Osteoblast (primary cell): Measurements from ENCODE around the gene ILK. TPM values are rescaled to one million over a fixed set of nuclear protein-coding genes. Genes with fewer than 3 reads are reported as not detected.

Experiments
- DNase-seq: peaks from one replicate; pipeline ENCODE4 v3.0.0; 2011; ENCODE audit warnings: low spot score, mixed read lengths; ENCODE audit not compliant: insufficient read length; ENCODE audit errors: missing footprints
- H2AFZ ChIP-seq: 2 replicates; pipeline ENCODE4 v1.6.0; 2011; ENCODE audit warnings: mild to moderate bottlenecking, low read length
- H3K27ac ChIP-seq: 2 replicates; pipeline ENCODE4 v1.5.1; 2011; ENCODE audit warnings: mild to moderate bottlenecking, low read depth, low read length, moderate library complexity
- H3K27me3 ChIP-seq: 2 replicates; pipeline ENCODE4 v1.6.0; 2012; ENCODE audit warnings: mild to moderate bottlenecking, control low read depth, inconsistent platforms, low read length, moderate library complexity; ENCODE audit not compliant: insufficient read depth
- H3K36me3 ChIP-seq: 2 replicates; pipeline ENCODE4 v1.5.1; 2011; ENCODE audit warnings: mild to moderate bottlenecking, low read length, control low read depth, moderate library complexity; ENCODE audit not compliant: insufficient read depth
- H3K4me1 ChIP-seq: 2 replicates; pipeline ENCODE4 v1.5.1; 2011; ENCODE audit warnings: mild to moderate bottlenecking, low read length, control low read depth, moderate library complexity; ENCODE audit not compliant: insufficient read depth
- H3K4me2 ChIP-seq: 2 replicates; pipeline ENCODE4 v1.6.0; 2011; ENCODE audit warnings: mild to moderate bottlenecking, low read length; ENCODE audit not compliant: insufficient read depth
- H3K4me3 ChIP-seq: fragments of 200-600 bp; sonication (generic); 3 replicates; pipeline ENCODE4 v1.5.1; 2012; ENCODE audit warnings: mild to moderate bottlenecking, low read length, inconsistent platforms; ENCODE audit not compliant: insufficient read depth
- H3K79me2 ChIP-seq: 2 replicates; pipeline ENCODE4 v1.6.0; 2012; ENCODE audit warnings: mild to moderate bottlenecking, low read length, control low read depth, inconsistent platforms; ENCODE audit not compliant: insufficient read depth
- H3K9me3 ChIP-seq: 2 replicates; pipeline ENCODE4 v1.5.1; 2011; ENCODE audit warnings: low read depth, low read length, control low read depth
- H4K20me1 ChIP-seq: 2 replicates; pipeline ENCODE4 v1.6.0; 2012; ENCODE audit warnings: mild to moderate bottlenecking, low read length, control low read depth; ENCODE audit not compliant: insufficient read depth
- total RNA-seq: library from RNA; depleted of rRNA; stranded (reverse); fragments of >200 nt; gene quantifications from 2 replicates; pipeline ENCODE4 v1.2.3, GENCODE V29; 2012
- TF ChIP-seq, protein P1 (sequence below): IDR thresholded peaks from 2 replicates; pipeline ENCODE4 v1.5.1; 2011; ENCODE audit warnings: mild to moderate bottlenecking, low read depth, low read length, moderate library complexity; ENCODE audit errors: extremely low read depth

ILK gene
- total RNA-seq, 1 donor: 176 TPM

DNA sequence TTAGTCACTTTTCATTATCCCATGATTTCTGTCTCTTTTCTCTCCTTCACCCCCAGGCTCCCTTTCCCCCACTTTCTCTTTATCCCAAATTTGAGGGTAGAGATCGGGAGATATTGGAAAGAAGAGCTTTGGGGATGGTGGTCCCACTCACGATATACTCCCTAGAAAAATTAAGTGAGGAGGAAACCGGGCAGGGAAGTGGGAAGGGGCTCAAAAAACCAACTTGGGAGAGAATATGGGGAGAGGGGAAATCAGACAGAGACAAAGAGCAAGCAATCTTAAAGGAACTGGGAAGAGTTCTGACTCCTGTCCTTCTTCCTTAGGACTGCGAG is 53.0 kb downstream of the ILK start:
- Histone ChIP-seq H3K79me2 (no peaks in the 10 kb centered on the region), H2AFZ (no peak overlapping the region), H3K36me3 (no peaks in the 10 kb centered on the region), H4K20me1 (no peaks in the 10 kb centered on the region), H3K27ac (no peak overlapping the region), H3K4me2 (no peak overlapping the region), H3K27me3 (peaks cover 72% of the 10 kb centered on the region), H3K4me3 (no peak overlapping the region), H3K4me1 (peaks cover 4% of the 10 kb centered on the region), H3K9me3 (no peaks in the 10 kb centered on the region)
- DNase-seq: no peak
- TF ChIP-seq, protein P1, sequence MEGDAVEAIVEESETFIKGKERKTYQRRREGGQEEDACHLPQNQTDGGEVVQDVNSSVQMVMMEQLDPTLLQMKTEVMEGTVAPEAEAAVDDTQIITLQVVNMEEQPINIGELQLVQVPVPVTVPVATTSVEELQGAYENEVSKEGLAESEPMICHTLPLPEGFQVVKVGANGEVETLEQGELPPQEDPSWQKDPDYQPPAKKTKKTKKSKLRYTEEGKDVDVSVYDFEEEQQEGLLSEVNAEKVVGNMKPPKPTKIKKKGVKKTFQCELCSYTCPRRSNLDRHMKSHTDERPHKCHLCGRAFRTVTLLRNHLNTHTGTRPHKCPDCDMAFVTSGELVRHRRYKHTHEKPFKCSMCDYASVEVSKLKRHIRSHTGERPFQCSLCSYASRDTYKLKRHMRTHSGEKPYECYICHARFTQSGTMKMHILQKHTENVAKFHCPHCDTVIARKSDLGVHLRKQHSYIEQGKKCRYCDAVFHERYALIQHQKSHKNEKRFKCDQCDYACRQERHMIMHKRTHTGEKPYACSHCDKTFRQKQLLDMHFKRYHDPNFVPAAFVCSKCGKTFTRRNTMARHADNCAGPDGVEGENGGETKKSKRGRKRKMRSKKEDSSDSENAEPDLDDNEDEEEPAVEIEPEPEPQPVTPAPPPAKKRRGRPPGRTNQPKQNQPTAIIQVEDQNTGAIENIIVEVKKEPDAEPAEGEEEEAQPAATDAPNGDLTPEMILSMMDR: no peak

DNA sequence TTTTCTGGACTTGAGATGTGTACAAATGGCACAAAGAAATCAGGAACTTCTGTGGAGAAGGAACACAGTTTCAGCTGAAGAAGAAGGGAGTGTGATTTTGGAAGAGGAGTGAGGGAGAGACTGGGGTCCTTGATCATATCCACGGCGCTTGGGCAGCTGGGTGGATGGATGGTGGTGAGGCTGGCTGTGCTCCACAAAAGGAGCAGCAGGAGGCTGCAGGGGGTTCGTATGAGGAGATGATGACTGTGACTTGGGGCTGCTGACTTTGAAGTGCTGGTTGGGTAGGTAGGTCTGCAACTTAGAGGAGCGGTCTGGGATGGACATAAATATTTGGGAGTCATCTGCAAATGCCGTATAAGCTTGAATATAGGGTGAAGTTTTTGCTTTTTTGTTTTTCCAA is 53.4 kb downstream of the ILK start:
- H4K20me1 ChIP-seq: no peaks in the 10 kb centered on the region
- no peak overlapping the region for H3K4me3 ChIP-seq
- TF ChIP-seq, protein P1: no peak
- H2AFZ ChIP-seq: no peak overlapping the region
- no peaks in the 10 kb centered on the region for H3K9me3 ChIP-seq
- peaks cover 72% of the 10 kb centered on the region for H3K27me3 ChIP-seq
- H3K79me2 ChIP-seq: no peaks in the 10 kb centered on the region
- H3K36me3 ChIP-seq: no peaks in the 10 kb centered on the region
- peaks cover 4% of the 10 kb centered on the region for H3K4me1 ChIP-seq
- no peak for DNase-seq
- no peak overlapping the region for H3K27ac ChIP-seq
- H3K4me2 ChIP-seq: no peak overlapping the region

DNA sequence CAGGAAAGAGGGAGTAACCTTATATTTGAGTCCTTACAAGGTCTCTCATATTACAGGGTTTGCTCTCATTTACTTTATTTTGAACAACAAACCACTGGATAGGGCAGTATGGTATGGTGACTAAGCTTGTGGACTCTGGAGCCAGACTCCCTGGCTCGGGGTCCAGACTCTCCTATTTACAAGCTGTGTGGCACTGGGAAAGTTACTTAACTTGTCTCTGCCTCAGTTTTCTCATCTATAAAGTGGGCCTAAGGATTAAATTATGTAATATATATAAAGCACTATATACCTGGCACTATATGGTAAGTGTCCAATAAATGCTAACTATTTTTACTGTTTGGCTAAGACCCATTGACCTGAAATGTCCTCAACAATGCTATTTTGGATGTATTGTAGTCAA is 53.8 kb downstream of the ILK start:
- Histone ChIP-seq H3K27ac (no peak overlapping the region), H3K27me3 (peaks cover 67% of the 10 kb centered on the region), H4K20me1 (no peaks in the 10 kb centered on the region), H3K79me2 (no peaks in the 10 kb centered on the region), H3K4me3 (no peak overlapping the region), H3K4me2 (no peak overlapping the region), H3K36me3 (no peaks in the 10 kb centered on the region), H2AFZ (no peak overlapping the region), H3K4me1 (peaks cover 4% of the 10 kb centered on the region), H3K9me3 (no peaks in the 10 kb centered on the region)
- TF ChIP-seq, protein P1: no peak
- DNase-seq: no peak

DNA sequence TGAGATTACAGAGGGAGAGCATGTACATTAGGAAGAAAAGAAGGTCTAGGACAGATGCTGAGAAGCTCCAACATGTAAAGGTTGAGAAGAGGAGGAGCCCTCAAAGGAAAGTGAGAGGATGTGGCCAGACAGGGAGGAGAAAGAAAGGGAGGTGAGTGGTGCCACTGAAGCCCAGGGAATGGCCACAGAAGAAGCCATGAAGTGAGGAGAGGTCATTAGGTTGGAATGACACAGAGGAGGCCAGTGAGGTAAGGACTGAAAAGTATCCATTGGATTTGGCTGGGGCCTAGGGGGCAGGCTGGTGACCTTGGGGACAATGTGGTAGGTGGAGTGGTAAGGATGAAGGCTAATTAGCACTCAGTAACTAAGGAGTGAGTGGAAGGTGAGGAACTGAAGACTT is 55.1 kb downstream of the ILK start:
- Histone ChIP-seq H3K4me1 (peaks cover 4% of the 10 kb centered on the region), H3K4me3 (no peak overlapping the region), H3K79me2 (no peaks in the 10 kb centered on the region), H2AFZ (no peak overlapping the region), H3K27ac (no peak overlapping the region), H3K9me3 (no peaks in the 10 kb centered on the region), H3K4me2 (no peak overlapping the region), H3K27me3 (peaks cover 56% of the 10 kb centered on the region), H4K20me1 (no peaks in the 10 kb centered on the region), H3K36me3 (no peaks in the 10 kb centered on the region)
- TF ChIP-seq, protein P1: no peak
- no peak for DNase-seq

Other genes with a start within 250 kb of the ILK start
- 75.6 and 78.4 TPM in 2 replicates for gene SMPD1, start 213.3 kb upstream of the ILK start, total RNA-seq
- gene APBB1, start 184.7 kb upstream of the ILK start, total RNA-seq: 40.7 and 45.6 TPM in 2 replicates
- 0.59 and 1.1 TPM in 2 replicates for gene HPX, start 162.8 kb upstream of the ILK start, total RNA-seq
- gene TRIM3, start 129.8 kb upstream of the ILK start, total RNA-seq: 25.3 and 36.2 TPM in 2 replicates
- gene ARFIP2, start 122.4 kb upstream of the ILK start, total RNA-seq: 74.3 and 79.3 TPM in 2 replicates
- 52.7 and 55.4 TPM in 2 replicates for gene TIMM10B, start 122.3 kb upstream of the ILK start, total RNA-seq
- 9.0 and 9.4 TPM in 2 replicates for gene DNHD1, start 106.5 kb upstream of the ILK start, total RNA-seq
- gene RRP8, start 158 bp upstream of the ILK start, total RNA-seq: 7.2 and 10.6 TPM in 2 replicates
- gene TAF10, start 8.4 kb downstream of the ILK start, total RNA-seq: 23.5 and 28.0 TPM in 2 replicates
- 120 and 127 TPM in 2 replicates for gene TPP1, start 15.6 kb downstream of the ILK start, total RNA-seq
- 0.59 and 1.1 TPM in 2 replicates for gene DCHS1, start 52.0 kb downstream of the ILK start, total RNA-seq
- 29.5 and 29.7 TPM in 2 replicates for gene MRPL17, start 79.6 kb downstream of the ILK start, total RNA-seq
- gene OR2AG2, start 168.2 kb downstream of the ILK start, total RNA-seq: 0.29 and 0.36 TPM in 2 replicates
- gene OR2AG1, start 179.2 kb downstream of the ILK start, total RNA-seq: not detected in 2 replicates
- gene OR6A2, start 195.9 kb downstream of the ILK start, total RNA-seq: 0.36 and 0.59 TPM in 2 replicates
- gene OR10A5, start 241.9 kb downstream of the ILK start, total RNA-seq: not detected in 2 replicates